Endothelial cell of umbilical vein (primary cell): ENCODE results near the gene ITIH6. TPM values are rescaled to one million over a fixed set of nuclear protein-coding genes. Genes with fewer than 3 reads are reported as not detected.

Experiments used
- BruUV-seq: library from RNA; stranded (reverse); fragments of 400-500 nt; replicated peaks from 2 replicates; lab custom pipeline; 2021; lab: Mats Ljungman, UMichigan
- CTCF ChIA-PET: fragments of 300-600, 350-600 bp; sonication (Branson Sonifier 250); formaldehyde crosslinking; loops from one replicate; lab custom pipeline; 2021; ENCODE audit warnings: antibody characterized with exemption, inconsistent platforms; lab: Charles Lee
- POLR2A ChIA-PET: fragments of 300-600, 350-600 bp; sonication (Branson Sonifier 250); formaldehyde crosslinking; loops from one replicate; lab custom pipeline; 2021; ENCODE audit warnings: antibody characterized with exemption, inconsistent platforms; lab: Charles Lee
- DNase-seq: peaks from one replicate; pipeline ENCODE4 v3.0.0-alpha.2; 2011; ENCODE audit warnings: low read depth, low spot score
- FAIRE-seq: peaks from 2 replicates; lab custom pipeline; 2011; peaks lifted over from hg19 to GRCh38; lab: Jason Lieb, UNC
- H2AFZ ChIP-seq: 2 replicates; pipeline ENCODE4 v1.6.0; 2012; ENCODE audit warnings: low read depth, low read length, control low read depth, inconsistent platforms
- H3K27ac ChIP-seq: 2 replicates; pipeline ENCODE4 v1.5.1; 2011; ENCODE audit warnings: low read depth, mild to moderate bottlenecking, control low read depth, low read length, moderate library complexity; ENCODE audit not compliant: insufficient read depth
- H3K27me3 ChIP-seq, 2 experiments: 2 replicates each; pipeline versions ENCODE4 v1.6.0 to v1.6.1; 2011; ENCODE audit warnings: low read length in 2 of 2, mixed read lengths in 1 of 2; ENCODE audit not compliant: control insufficient read depth in 2 of 2, insufficient read depth in 2 of 2
- H3K36me3 ChIP-seq, 2 experiments: 2 replicates in 1 of 2; 3 replicates in 1 of 2; pipeline ENCODE4 v1.5.1; 2011; ENCODE audit warnings: low read length in 2 of 2, mild to moderate bottlenecking in 1 of 2, moderate library complexity in 1 of 2; ENCODE audit not compliant: control insufficient read depth in 2 of 2, insufficient read depth in 2 of 2; ENCODE audit errors: extremely low read depth in 1 of 2
- H3K4me1 ChIP-seq: 3 replicates; pipeline ENCODE4 v1.5.1; 2011; ENCODE audit warnings: mild to moderate bottlenecking, low read length; ENCODE audit not compliant: control insufficient read depth, insufficient read depth; ENCODE audit errors: extremely low read depth
- H3K4me2 ChIP-seq: 2 replicates; pipeline ENCODE4 v1.6.1; 2011; ENCODE audit warnings: low read length, control low read depth, mixed read lengths; ENCODE audit not compliant: insufficient read depth
- H3K4me3 ChIP-seq, 3 experiments: fragments of 200-600 bp in 1 of 3; sonication (generic), shearing (Covaris generic) in 1 of 3; replicated peaks in 1 of 3; 2 replicates each; pipeline ENCODE4 v1.5.1; 2011 to 2016; ENCODE audit warnings: control low read depth in 3 of 3, low read length in 3 of 3, mild to moderate bottlenecking in 2 of 3, inconsistent platforms in 1 of 3, low read depth in 1 of 3, moderate library complexity in 1 of 3; ENCODE audit not compliant: insufficient read depth in 1 of 3
- H3K79me2 ChIP-seq: 2 replicates; pipeline ENCODE4 v1.6.0; 2012; ENCODE audit warnings: low read length, inconsistent platforms; ENCODE audit not compliant: control insufficient read depth, insufficient read depth
- H3K9ac ChIP-seq: replicated peaks from 2 replicates; pipeline ENCODE3; 2011; ENCODE audit warnings: low read length, control low read depth; ENCODE audit not compliant: insufficient read depth; ENCODE audit errors: extremely low read depth
- H3K9me1 ChIP-seq: replicated peaks from 3 replicates; pipeline ENCODE4 v1.6.0; 2011; ENCODE audit warnings: mild to moderate bottlenecking, low read length; ENCODE audit not compliant: control insufficient read depth, insufficient read depth; ENCODE audit errors: extremely low read depth
- H3K9me3 ChIP-seq: replicated peaks from 2 replicates; pipeline ENCODE4 v1.5.1; 2012; ENCODE audit warnings: low read length, inconsistent platforms; ENCODE audit not compliant: control insufficient read depth, insufficient read depth
- H4K20me1 ChIP-seq: replicated peaks from 2 replicates; pipeline ENCODE3; 2011; ENCODE audit warnings: mild to moderate bottlenecking, low read length; ENCODE audit not compliant: control insufficient read depth, insufficient read depth; ENCODE audit errors: extremely low read depth
- EZH2 ChIP-seq: IDR thresholded peaks from 2 replicates; pipeline ENCODE4 v1.6.1; 2012; ENCODE audit warnings: borderline replicate concordance, low read depth, mild to moderate bottlenecking, moderate library complexity, low read length, inconsistent platforms; ENCODE audit not compliant: severe bottlenecking
- FOS ChIP-seq: IDR thresholded peaks from 2 replicates; pipeline ENCODE4 v1.6.1; 2011; ENCODE audit warnings: mild to moderate bottlenecking, low read length, moderate library complexity, borderline replicate concordance; ENCODE audit not compliant: insufficient read depth
- GATA2 ChIP-seq: IDR thresholded peaks from 2 replicates; pipeline ENCODE4 v1.7.0; 2011; ENCODE audit warnings: low read depth, mild to moderate bottlenecking, moderate library complexity, mixed read lengths, low read length; ENCODE audit not compliant: insufficient read length, insufficient read depth
- JUN ChIP-seq: IDR thresholded peaks from 2 replicates; pipeline ENCODE4 v1.6.1; 2011; ENCODE audit warnings: borderline replicate concordance, low read depth; ENCODE audit not compliant: insufficient read length, insufficient read depth
- MAX ChIP-seq: IDR thresholded peaks from 2 replicates; pipeline ENCODE4 v1.6.1; 2011; ENCODE audit not compliant: insufficient read depth, insufficient read length
- MYC ChIP-seq: IDR thresholded peaks from one replicate; pipeline ENCODE4 v1.6.1; 2011; ENCODE audit warnings: mild to moderate bottlenecking, low read depth, low read length
- POLR2A ChIP-seq: IDR thresholded peaks from 2 replicates; pipeline ENCODE4 v1.6.1; 2012; ENCODE audit warnings: low read depth, mild to moderate bottlenecking, control low read depth, low read length
- POLR2AphosphoS5 ChIP-seq: IDR thresholded peaks from 2 replicates; pipeline ENCODE4 v1.6.1; 2012; ENCODE audit warnings: low read depth, mild to moderate bottlenecking, control low read depth, low read length, moderate library complexity; ENCODE audit not compliant: insufficient read depth
- dilution Hi-C: fragments of 300-500 bp; cut with MboI; formaldehyde crosslinking; loops from one replicate; pipeline ENCODE4 v1.15.0; 2019; ENCODE audit warnings: low sequenced_read_pairs; ENCODE audit not compliant: extremely low pct_ligation_motif_present
- intact Hi-C: fragments of 100-400 bp; cut with micrococcal nuclease; formaldehyde crosslinking; loops from one replicate; pipeline ENCODE4 v1.10.0; 2022
- polyA plus RNA-seq, 4 experiments: library from polyadenylated mRNA; depleted of rRNA in 3 of 4; stranded (reverse) in 3 of 4; unstranded in 1 of 4; fragments of >200 nt; gene quantifications; 2 replicates each; pipeline versions ENCODE4 v1.2.1 to v1.2.3, GENCODE V29; 2011 to 2012; ENCODE audit warnings: missing spikeins in 1 of 4
- total RNA-seq: library from RNA; stranded (reverse); gene quantifications from 2 replicates; pipeline ENCODE4 v1.2.3, GENCODE V29; 2021
- TF ChIP-seq, protein P1 (sequence below), 2 donors: IDR thresholded peaks; 1 replicate in 1 of 2; 2 replicates in 1 of 2; pipeline ENCODE4 v1.5.1; 2011; ENCODE audit warnings: low read length in 2 of 2, mild to moderate bottlenecking in 2 of 2, moderate library complexity in 2 of 2, control low read depth in 1 of 2, inconsistent platforms in 1 of 2, low read depth in 1 of 2; ENCODE audit not compliant: insufficient read depth in 1 of 2; ENCODE audit errors: extremely low read depth in 1 of 2

Gene ITIH6
- total and polyA plus RNA-seq, 2 donors (not counting 3 experiments of a cell fraction or from before 2014, with no cell fraction given) = not detected

- dilution Hi-C loops = no loop called here
- H3K9me3 ChIP-seq = no peaks in the 10 kb centered on the region
- H2AFZ ChIP-seq = no peak overlapping the region
- H3K27me3 ChIP-seq = no peaks in the 10 kb centered on the region
- no TSS peak for BruUV-seq
- ChIA-PET CTCF (no interaction called here), POLR2A (no interaction called here)
- no peak overlapping the region for H3K9ac ChIP-seq
- FAIRE-seq = no peak
- no peaks in the 10 kb centered on the region for H3K4me1 ChIP-seq
- no peaks in the 10 kb centered on the region for H3K36me3 ChIP-seq
- no peak overlapping the region for H3K4me3 ChIP-seq
- no peak for DNase-seq
- no peak for TF ChIP-seq POLR2A
- TF ChIP-seq MYC = no peak
- no peak for TF ChIP-seq MAX
- TF ChIP-seq, protein P1, sequence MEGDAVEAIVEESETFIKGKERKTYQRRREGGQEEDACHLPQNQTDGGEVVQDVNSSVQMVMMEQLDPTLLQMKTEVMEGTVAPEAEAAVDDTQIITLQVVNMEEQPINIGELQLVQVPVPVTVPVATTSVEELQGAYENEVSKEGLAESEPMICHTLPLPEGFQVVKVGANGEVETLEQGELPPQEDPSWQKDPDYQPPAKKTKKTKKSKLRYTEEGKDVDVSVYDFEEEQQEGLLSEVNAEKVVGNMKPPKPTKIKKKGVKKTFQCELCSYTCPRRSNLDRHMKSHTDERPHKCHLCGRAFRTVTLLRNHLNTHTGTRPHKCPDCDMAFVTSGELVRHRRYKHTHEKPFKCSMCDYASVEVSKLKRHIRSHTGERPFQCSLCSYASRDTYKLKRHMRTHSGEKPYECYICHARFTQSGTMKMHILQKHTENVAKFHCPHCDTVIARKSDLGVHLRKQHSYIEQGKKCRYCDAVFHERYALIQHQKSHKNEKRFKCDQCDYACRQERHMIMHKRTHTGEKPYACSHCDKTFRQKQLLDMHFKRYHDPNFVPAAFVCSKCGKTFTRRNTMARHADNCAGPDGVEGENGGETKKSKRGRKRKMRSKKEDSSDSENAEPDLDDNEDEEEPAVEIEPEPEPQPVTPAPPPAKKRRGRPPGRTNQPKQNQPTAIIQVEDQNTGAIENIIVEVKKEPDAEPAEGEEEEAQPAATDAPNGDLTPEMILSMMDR (IDR thresholded peaks at IDR 0.05; ENCODE audit: extremely low read depth in 1 of 2, insufficient read depth in 1 of 2, low read depth in 1 of 2, low read length in 2 of 2) = no peak
- no peak for TF ChIP-seq POLR2AphosphoS5
- no peak for TF ChIP-seq FOS
- TF ChIP-seq GATA2 = no peak
- TF ChIP-seq JUN = no peak
- no peak for TF ChIP-seq EZH2
- H3K79me2 ChIP-seq = no peaks in the 10 kb centered on the region
- intact Hi-C loops = no loop called here
- H3K4me2 ChIP-seq = no peak overlapping the region
- no peaks in the 10 kb centered on the region for H4K20me1 ChIP-seq
- no peaks in the 10 kb centered on the region for H3K9me1 ChIP-seq
- H3K27ac ChIP-seq = no peak overlapping the region
Measured at GRCh38 chrX:54838583-54838982, 40.5 kb upstream of the ITIH6 start.
